Loucy (cell line): Measurements from ENCODE around the gene FSTL4.

Experiments used
- H2AFZ ChIP-seq: fragments of 200-600 bp; sonication (generic); 2 replicates; pipeline ENCODE4 v1.6.0; 2016; ENCODE audit warnings: antibody characterized with exemption, mild to moderate bottlenecking, low read length, moderate library complexity
- H3F3A ChIP-seq: fragments of 200-600 bp; 2 replicates; pipeline ENCODE4 v1.6.0; 2016; ENCODE audit warnings: antibody characterized with exemption, low read depth, mild to moderate bottlenecking
- H3K27me3 ChIP-seq: fragments of 200-600 bp; sonication (generic); 2 replicates; pipeline ENCODE4 v1.6.1; 2014; ENCODE audit warnings: low read length, mild to moderate bottlenecking; ENCODE audit not compliant: insufficient read depth, poor library complexity, severe bottlenecking
- H3K36me3 ChIP-seq: fragments of 200-600 bp; sonication (generic); 2 replicates; pipeline ENCODE4 v1.6.1; 2016; ENCODE audit warnings: low read length; ENCODE audit not compliant: insufficient read depth
- H3K4me1 ChIP-seq: fragments of 200-600 bp; sonication (generic); 2 replicates; pipeline ENCODE4 v1.5.1; 2014; ENCODE audit warnings: low read length, mild to moderate bottlenecking; ENCODE audit not compliant: insufficient read depth, poor library complexity, severe bottlenecking
- H3K4me2 ChIP-seq: fragments of 200-600 bp; sonication (generic); 2 replicates; pipeline ENCODE4 v1.6.0; 2014; ENCODE audit warnings: antibody characterized with exemption, low read length, low read depth, mild to moderate bottlenecking; ENCODE audit not compliant: poor library complexity, severe bottlenecking
- H3K4me3 ChIP-seq: fragments of 200-600 bp; sonication (generic); 2 replicates; pipeline ENCODE4 v1.5.1; 2014; ENCODE audit warnings: low read length, mild to moderate bottlenecking, mixed read lengths; ENCODE audit not compliant: poor library complexity, severe bottlenecking
- H3K79me2 ChIP-seq: fragments of 200-600 bp; sonication (generic); 2 replicates; pipeline ENCODE4 v1.6.1; 2014; ENCODE audit warnings: low read length; ENCODE audit not compliant: insufficient read depth
- H3K9ac ChIP-seq: fragments of 200-600 bp; sonication (generic); 2 replicates; pipeline ENCODE4 v1.6.0; 2014; ENCODE audit warnings: mild to moderate bottlenecking, low read depth, low read length, moderate library complexity; ENCODE audit not compliant: poor library complexity, severe bottlenecking
- H3K9me2 ChIP-seq: fragments of 200-600 bp; sonication (generic); replicated peaks from 2 replicates; pipeline ENCODE4 v1.6.1; 2016; ENCODE audit warnings: low read depth, low read length, mixed read lengths
- H3K9me3 ChIP-seq: fragments of 200-600 bp; sonication (generic); 2 replicates; pipeline ENCODE4 v1.6.1; 2014; ENCODE audit warnings: mild to moderate bottlenecking, antibody characterized with exemption, low read length, low read depth; ENCODE audit not compliant: insufficient read depth
- H4K20me1 ChIP-seq: fragments of 200-600 bp; sonication (generic); 2 replicates; pipeline ENCODE4 v1.6.0; 2014; ENCODE audit warnings: antibody characterized with exemption, low read length, mild to moderate bottlenecking; ENCODE audit not compliant: insufficient read depth, poor library complexity, severe bottlenecking
- CTCF ChIP-seq: fragments of 200-600 bp; sonication (generic); conservative IDR thresholded peaks from 2 replicates; pipeline ENCODE4 v1.5.1; 2014; ENCODE audit warnings: mild to moderate bottlenecking, antibody characterized with exemption, low read length
- EZH2phosphoT487 ChIP-seq: fragments of 200-600 bp; IDR thresholded peaks from 2 replicates; pipeline ENCODE4 v1.6.1; 2018; ENCODE audit warnings: antibody characterized with exemption, mild to moderate bottlenecking, moderate library complexity, borderline replicate concordance

The FSTL4 gene

GRCh38 chr5:133642153-133642722 lies 29.9 kb upstream of the FSTL4 start:
- Histone ChIP-seq H3K36me3 (no peaks in the 10 kb centered on the region), H3K4me2 (no peak overlapping the region), H3K27me3 (no peaks in the 10 kb centered on the region), H2AFZ (no peak overlapping the region), H3K4me1 (no peaks in the 10 kb centered on the region), H3F3A (no peaks in the 10 kb centered on the region), H4K20me1 (no peaks in the 10 kb centered on the region), H3K4me3 (no peak overlapping the region), H3K9me2 (no peaks in the 10 kb centered on the region), H3K9ac (no peak overlapping the region), H3K9me3 (no peaks in the 10 kb centered on the region), H3K79me2 (no peaks in the 10 kb centered on the region)
- TF ChIP-seq CTCF (no peak), EZH2phosphoT487 (no peak)

GRCh38 chr5:133641683-133642082 lies 29.3 kb upstream of the FSTL4 start:
- Histone ChIP-seq H3F3A (no peaks in the 10 kb centered on the region), H3K9me2 (no peaks in the 10 kb centered on the region)

GRCh38 chr5:133639850-133640528 lies 27.6 kb upstream of the FSTL4 start:
- Histone ChIP-seq H3K27me3 (no peaks in the 10 kb centered on the region), H3K4me1 (no peaks in the 10 kb centered on the region), H3K79me2 (no peaks in the 10 kb centered on the region), H3K36me3 (no peaks in the 10 kb centered on the region), H3K9me3 (no peaks in the 10 kb centered on the region), H3K9ac (no peak overlapping the region), H3K9me2 (no peaks in the 10 kb centered on the region), H3K4me3 (no peak overlapping the region), H2AFZ (no peak overlapping the region), H3K4me2 (no peak overlapping the region), H4K20me1 (no peaks in the 10 kb centered on the region), H3F3A (no peaks in the 10 kb centered on the region)
- no peak for TF ChIP-seq EZH2phosphoT487
- TF ChIP-seq CTCF, result no peak

More at GRCh38 chr5:133641683-133642082, 29.3 kb upstream of the FSTL4 start:
- Histone ChIP-seq H4K20me1 (no peaks in the 10 kb centered on the region), H3K9ac (no peak overlapping the region), H3K9me3 (no peaks in the 10 kb centered on the region), H3K27me3 (no peaks in the 10 kb centered on the region), H3K4me1 (no peaks in the 10 kb centered on the region), H3K79me2 (no peaks in the 10 kb centered on the region), H2AFZ (no peak overlapping the region), H3K4me2 (no peak overlapping the region), H3K4me3 (no peak overlapping the region), H3K36me3 (no peaks in the 10 kb centered on the region)
- TF ChIP-seq CTCF (no peak), EZH2phosphoT487 (no peak)
